ENCODE results near the gene UBE2D3.

DNA sequence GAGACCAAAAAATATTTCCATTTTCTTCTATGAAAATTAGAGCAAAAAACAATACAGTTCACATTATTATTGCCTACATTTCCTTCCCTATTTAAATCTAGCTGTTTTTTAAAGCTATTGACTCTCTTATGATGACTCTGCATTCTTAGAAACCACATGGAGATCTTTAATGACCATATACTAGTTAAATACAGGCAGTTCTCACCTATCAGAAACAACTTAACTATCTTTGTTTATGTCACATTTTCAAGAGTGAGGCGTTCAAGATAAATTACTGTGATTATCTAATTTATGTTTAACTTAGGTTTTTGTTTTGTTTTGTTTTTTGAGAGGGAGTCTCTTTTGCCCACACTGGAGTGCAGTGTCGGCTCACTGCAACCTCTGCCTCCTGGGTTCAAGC, 44.4 kb upstream of the UBE2D3 start:
- no peak for TF ChIP-seq POLR2AphosphoS5 (IDR thresholded peaks at IDR 0.05; ENCODE audit: borderline replicate concordance, low read depth, low read length)
- TF ChIP-seq EZH2 (IDR thresholded peaks at IDR 0.05), result no peak
